Spleen (tissue), 7 donors: ENCODE measurements around the gene PRSS12.

Experiments
- CTCF ChIP-seq, 11 experiments: fragments of 200-600 bp in 7 of 11; fragments of 450-650 bp in 4 of 11; sonication (generic) in 4 of 11; IDR thresholded peaks in 8 of 11; conservative IDR thresholded peaks in 3 of 11; 1 replicate in 7 of 11; 2 replicates in 4 of 11; pipeline versions ENCODE4 v1.4.0 to v1.8.0; 2016 to 2021; ENCODE audit warnings: antibody characterized with exemption in 11 of 11, inconsistent platforms in 4 of 11, mild to moderate bottlenecking in 1 of 11
- POLR2A ChIP-seq, 3 donors: fragments of 450-650 bp; IDR thresholded peaks; one replicate each; pipeline ENCODE4 v1.5.1; 2017; ENCODE audit warnings: antibody characterized with exemption in 3 of 3, mild to moderate bottlenecking in 1 of 3
- donor health status: DM: no; HTN: no; CAD: no; lungs with moderate emphysema.
- donor health status: DM: no; HTN: no; CAD: no.
- donor health status: DM: no; HTN: no; CAD: no.

GRCh38 chr4:118335774-118336173 lies 17.0 kb downstream of the PRSS12 start:
- no peak for TF ChIP-seq CTCF (IDR thresholded peaks at IDR 0.05 in 8 of 11, conservative IDR thresholded peaks at IDR 0.05 in 3 of 11)
- TF ChIP-seq POLR2A (IDR thresholded peaks at IDR 0.05): no peak
